Measurements from ENCODE around the gene DGKI. TPM values are rescaled to one million over a fixed set of nuclear protein-coding genes. Genes with fewer than 3 reads are reported as not detected.

Gene DGKI
- total and polyA plus RNA-seq, 12 donors: 0.12 to 4.6 (median 1.1) TPM

DNA sequence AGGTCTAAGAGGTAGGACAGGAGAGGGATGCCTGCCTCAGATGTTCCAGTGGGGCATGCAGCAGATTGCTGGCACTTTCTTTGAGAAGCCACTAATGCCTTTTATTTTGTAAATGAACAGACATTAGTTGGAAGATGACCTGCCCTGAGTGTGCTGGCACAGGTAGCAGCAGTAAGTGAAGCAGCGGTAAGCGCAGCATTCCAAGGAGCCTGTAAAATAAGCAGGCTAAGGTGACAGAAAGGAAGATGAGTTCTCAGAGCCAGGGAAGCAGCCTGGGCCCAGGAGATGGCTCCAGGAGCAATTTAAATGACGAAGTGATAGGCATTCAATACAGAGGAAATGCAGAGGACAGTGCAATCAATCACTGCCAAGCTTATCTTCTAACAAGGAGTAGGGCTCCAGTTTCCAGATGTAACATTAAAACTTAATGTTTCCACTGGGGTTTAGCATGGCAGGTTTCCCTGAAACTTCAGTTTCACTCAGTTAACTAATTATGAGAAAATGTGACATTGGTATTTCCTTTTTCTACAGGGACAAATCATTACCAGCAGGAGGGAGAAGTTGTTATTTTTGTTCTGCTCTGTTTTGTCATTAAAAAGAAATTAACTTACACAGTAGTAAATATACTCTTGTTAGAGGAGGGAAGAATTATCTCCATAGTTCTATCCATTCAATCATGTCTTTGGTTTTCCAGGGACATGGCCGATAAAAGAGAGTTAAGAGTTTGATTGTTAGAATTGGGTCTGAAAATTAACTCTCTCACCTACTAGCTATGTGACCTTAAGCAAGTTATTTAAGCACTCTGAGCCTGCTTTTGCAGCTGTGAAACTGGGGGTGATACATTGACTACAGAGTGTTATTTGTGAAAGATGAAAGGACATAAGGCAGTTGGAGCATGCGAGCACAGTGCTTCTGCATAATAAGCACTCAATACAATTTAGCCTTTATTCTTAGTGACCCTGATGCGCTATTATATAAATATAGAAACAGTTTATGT, 406.6 kb downstream of the DGKI start:
- TF ChIP-seq POLR2A (IDR thresholded peaks at IDR 0.05): no peak
- TF ChIP-seq, protein P1, sequence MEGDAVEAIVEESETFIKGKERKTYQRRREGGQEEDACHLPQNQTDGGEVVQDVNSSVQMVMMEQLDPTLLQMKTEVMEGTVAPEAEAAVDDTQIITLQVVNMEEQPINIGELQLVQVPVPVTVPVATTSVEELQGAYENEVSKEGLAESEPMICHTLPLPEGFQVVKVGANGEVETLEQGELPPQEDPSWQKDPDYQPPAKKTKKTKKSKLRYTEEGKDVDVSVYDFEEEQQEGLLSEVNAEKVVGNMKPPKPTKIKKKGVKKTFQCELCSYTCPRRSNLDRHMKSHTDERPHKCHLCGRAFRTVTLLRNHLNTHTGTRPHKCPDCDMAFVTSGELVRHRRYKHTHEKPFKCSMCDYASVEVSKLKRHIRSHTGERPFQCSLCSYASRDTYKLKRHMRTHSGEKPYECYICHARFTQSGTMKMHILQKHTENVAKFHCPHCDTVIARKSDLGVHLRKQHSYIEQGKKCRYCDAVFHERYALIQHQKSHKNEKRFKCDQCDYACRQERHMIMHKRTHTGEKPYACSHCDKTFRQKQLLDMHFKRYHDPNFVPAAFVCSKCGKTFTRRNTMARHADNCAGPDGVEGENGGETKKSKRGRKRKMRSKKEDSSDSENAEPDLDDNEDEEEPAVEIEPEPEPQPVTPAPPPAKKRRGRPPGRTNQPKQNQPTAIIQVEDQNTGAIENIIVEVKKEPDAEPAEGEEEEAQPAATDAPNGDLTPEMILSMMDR (IDR thresholded peaks at IDR 0.05): no peak
- no peaks in the 10 kb centered on the region for H3K36me3 ChIP-seq (replicated peaks in 1 of 2)
- 53 to 63% (median 57%) methylated on average over 6 of the region's 6 CpGs for WGBS, 4 donors
- intact Hi-C loops (cut with DNase I): loop anchor here in 1 of 2 donors (10.0 kb wide), 1 partner anchor 265 kb away; no protein-coding TSS in a partner anchor
- no peaks in the 10 kb centered on the region for H3K27me3 ChIP-seq
- no peaks in the 10 kb centered on the region for H3K4me1 ChIP-seq (replicated peaks in 1 of 2)
- peak overlapping the region in 1 of 5 donors; percentile 14 for H3K27ac ChIP-seq
- H3K4me3 ChIP-seq: no peak overlapping the region
- no peak for DNase-seq
- H3K9me3 ChIP-seq (replicated peaks in 1 of 3): no peaks in the 10 kb centered on the region

DNA sequence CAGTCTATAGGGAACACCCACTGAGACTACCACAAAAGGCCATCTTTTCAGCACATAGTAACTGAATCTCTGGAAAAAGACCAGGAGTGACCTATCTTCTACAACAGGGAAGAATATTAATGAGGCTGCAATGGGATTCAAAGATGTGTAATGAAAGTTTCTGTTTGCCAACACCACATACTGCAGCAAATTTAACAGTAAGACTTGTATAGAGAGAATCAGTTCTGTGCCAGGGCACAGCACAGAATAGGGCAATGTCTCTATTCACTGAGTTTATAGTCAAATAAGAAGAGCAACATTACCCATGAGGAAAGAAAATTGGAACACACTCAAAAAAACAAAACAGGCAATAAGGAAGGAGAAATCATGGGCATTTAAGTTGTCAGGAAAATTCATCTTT, 411.8 kb downstream of the DGKI start:
- H3K9me3 ChIP-seq (replicated peaks in 1 of 3): no peaks in the 10 kb centered on the region
- no peak for TF ChIP-seq POLR2A (IDR thresholded peaks at IDR 0.05)
- TF ChIP-seq, protein P1 (IDR thresholded peaks at IDR 0.05): no peak
- intact Hi-C loops (cut with DNase I): no loop called here

DNA sequence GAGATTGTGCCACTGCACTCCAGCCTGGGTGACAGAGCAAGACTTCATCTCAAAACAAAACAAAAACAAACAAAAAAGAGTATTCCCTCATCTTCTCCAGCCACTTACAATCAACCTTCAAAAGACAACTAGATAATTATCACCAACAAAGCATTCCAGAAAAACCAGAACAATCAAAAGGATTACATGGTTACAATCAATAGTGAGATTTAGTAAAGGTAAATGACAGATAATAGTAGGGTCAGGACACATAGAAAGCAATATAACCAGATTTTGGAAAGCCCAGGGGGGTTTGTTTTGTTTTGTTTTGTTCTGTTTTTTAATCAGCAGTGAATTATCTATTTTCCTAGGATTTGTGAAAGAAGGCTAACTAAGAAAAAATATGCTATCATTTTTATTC, 412.2 kb downstream of the DGKI start:
- Histone ChIP-seq H3K4me3 (no peak overlapping the region), H3K36me3 (replicated peaks in 1 of 2) (no peaks in the 10 kb centered on the region), H3K27me3 (no peaks in the 10 kb centered on the region), H3K27ac (no peak overlapping the region), H3K4me1 (replicated peaks in 1 of 2) (no peaks in the 10 kb centered on the region), H3K9me3 (replicated peaks in 1 of 3) (no peaks in the 10 kb centered on the region)
- DNase-seq: no peak
- intact Hi-C loops (cut with DNase I): no loop called here
- no peak for TF ChIP-seq POLR2A (IDR thresholded peaks at IDR 0.05)
- TF ChIP-seq, protein P1 (IDR thresholded peaks at IDR 0.05): no peak

More for the DNA sequence above, 411.8 kb downstream of the DGKI start:
- Histone ChIP-seq H3K4me1 (replicated peaks in 1 of 2) (no peaks in the 10 kb centered on the region), H3K4me3 (no peak overlapping the region), H3K27ac (no peak overlapping the region), H3K36me3 (replicated peaks in 1 of 2) (no peaks in the 10 kb centered on the region), H3K27me3 (no peaks in the 10 kb centered on the region)
- DNase-seq: no peak

DNA sequence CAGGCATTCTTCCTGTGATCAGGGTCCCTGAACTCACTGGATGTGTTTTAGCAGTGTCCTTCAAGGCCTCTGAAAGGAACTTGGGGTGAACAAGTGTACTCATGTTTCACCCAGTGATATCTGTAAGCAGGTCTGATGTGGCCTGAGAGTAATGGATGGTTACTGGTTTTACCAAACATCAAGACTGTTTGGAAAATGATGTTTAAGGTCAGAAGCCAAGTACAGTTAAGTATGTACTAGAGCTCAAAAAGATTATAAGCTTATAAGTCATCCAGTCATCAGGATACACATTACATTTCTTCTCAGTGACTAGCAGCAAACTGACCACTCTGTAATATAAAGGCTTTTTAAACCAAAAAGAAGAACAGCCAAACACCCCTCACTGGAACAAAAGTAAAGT, 423.5 kb downstream of the DGKI start:
- no peak overlapping the region for H3K4me3 ChIP-seq
- TF ChIP-seq POLR2A (IDR thresholded peaks at IDR 0.05): no peak
- TF ChIP-seq, protein P1 (IDR thresholded peaks at IDR 0.05): no peak
- H3K4me1 ChIP-seq (replicated peaks in 1 of 2): no peaks in the 10 kb centered on the region
- intact Hi-C loops (cut with DNase I): no loop called here
- no peak for DNase-seq
- H3K27ac ChIP-seq: no peak overlapping the region
- no peaks in the 10 kb centered on the region for H3K36me3 ChIP-seq (replicated peaks in 1 of 2)
- no peaks in the 10 kb centered on the region for H3K9me3 ChIP-seq (replicated peaks in 1 of 3)
- no peaks in the 10 kb centered on the region for H3K27me3 ChIP-seq
